Measurements from ENCODE around the gene SLC34A3.

The SLC34A3 gene

GRCh38 chr9:137269231-137269772 lies 38.6 kb downstream of the SLC34A3 start:
- H3K4me3 ChIP-seq (ENCODE audit: low read depth, low read length) = no peak overlapping the region
- peaks cover 41% of the 10 kb centered on the region for H3K36me3 ChIP-seq

GRCh38 chr9:137270929-137271695 lies 40.4 kb downstream of the SLC34A3 start:
- no peaks in the 10 kb centered on the region; the same call in 1 of the 2 replicates for H3K4me1 ChIP-seq
- H3K36me3 ChIP-seq = peaks cover 33% of the 10 kb centered on the region
- no peak for TF ChIP-seq CTCF (IDR thresholded peaks at IDR 0.05; ENCODE audit: low read depth, low read length)
- no peaks in the 10 kb centered on the region for H3K9me3 ChIP-seq
- no peaks in the 10 kb centered on the region for H3K27me3 ChIP-seq
- H3K4me3 ChIP-seq (ENCODE audit: low read depth, low read length) = no peak overlapping the region
- no peak for DNase-seq

More at GRCh38 chr9:137269231-137269772, 38.6 kb downstream of the SLC34A3 start:
- Histone ChIP-seq H3K4me1 (no peaks in the 10 kb centered on the region), H3K27me3 (no peaks in the 10 kb centered on the region), H3K9me3 (no peaks in the 10 kb centered on the region)
- TF ChIP-seq CTCF (IDR thresholded peaks at IDR 0.05; ENCODE audit: low read depth, low read length) = no peak
- DNase-seq = no peak

- DNase-seq = no peak
- no peak overlapping the region for H3K4me3 ChIP-seq (ENCODE audit: low read depth, low read length)
- TF ChIP-seq CTCF (IDR thresholded peaks at IDR 0.05; ENCODE audit: low read depth, low read length) = no peak
- H3K4me1 ChIP-seq = peaks cover 5% of the 10 kb centered on the region
- H3K36me3 ChIP-seq = peaks cover 33% of the 10 kb centered on the region
- H3K27me3 ChIP-seq = no peaks in the 10 kb centered on the region
- H3K9me3 ChIP-seq = no peaks in the 10 kb centered on the region
Observed at GRCh38 chr9:137271696-137272076, 41.0 kb downstream of the SLC34A3 start.

GRCh38 chr9:137272241-137273094 lies 41.8 kb downstream of the SLC34A3 start:
- no peaks in the 10 kb centered on the region for H3K27me3 ChIP-seq
- no peak for DNase-seq
- H3K4me3 ChIP-seq (ENCODE audit: low read depth, low read length) = no peak overlapping the region
- no peak for TF ChIP-seq CTCF (IDR thresholded peaks at IDR 0.05; ENCODE audit: low read depth, low read length)
- H3K9me3 ChIP-seq = no peaks in the 10 kb centered on the region
- peaks cover 33% of the 10 kb centered on the region for H3K36me3 ChIP-seq
- peaks cover 12% of the 10 kb centered on the region for H3K4me1 ChIP-seq

- no peak for TF ChIP-seq CTCF (IDR thresholded peaks at IDR 0.05; ENCODE audit: low read depth, low read length)
- peaks cover 12% of the 10 kb centered on the region for H3K4me1 ChIP-seq
- H3K36me3 ChIP-seq = peaks cover 28% of the 10 kb centered on the region
- H3K27me3 ChIP-seq = no peaks in the 10 kb centered on the region
- no peaks in the 10 kb centered on the region for H3K9me3 ChIP-seq
- DNase-seq = no peak
- H3K4me3 ChIP-seq (ENCODE audit: low read depth, low read length) = no peak overlapping the region
Observed at GRCh38 chr9:137273095-137273490, 42.4 kb downstream of the SLC34A3 start.
